ENCODE results near the gene ARPC1A. TPM values are rescaled to one million over a fixed set of nuclear protein-coding genes. Genes with fewer than 3 reads are reported as not detected.
"Not testable (repeated sequence)": the region's sequence is repeated elsewhere in the genome, so short reads cannot be mapped to it uniquely, and the experiment has no call there.

The ARPC1A gene
- polyA plus RNA-seq = 100 to 1,000 TPM in 2 of 3 donors, 10 to 100 TPM in 1; 54.5 to 239 (median 109) TPM

DNA sequence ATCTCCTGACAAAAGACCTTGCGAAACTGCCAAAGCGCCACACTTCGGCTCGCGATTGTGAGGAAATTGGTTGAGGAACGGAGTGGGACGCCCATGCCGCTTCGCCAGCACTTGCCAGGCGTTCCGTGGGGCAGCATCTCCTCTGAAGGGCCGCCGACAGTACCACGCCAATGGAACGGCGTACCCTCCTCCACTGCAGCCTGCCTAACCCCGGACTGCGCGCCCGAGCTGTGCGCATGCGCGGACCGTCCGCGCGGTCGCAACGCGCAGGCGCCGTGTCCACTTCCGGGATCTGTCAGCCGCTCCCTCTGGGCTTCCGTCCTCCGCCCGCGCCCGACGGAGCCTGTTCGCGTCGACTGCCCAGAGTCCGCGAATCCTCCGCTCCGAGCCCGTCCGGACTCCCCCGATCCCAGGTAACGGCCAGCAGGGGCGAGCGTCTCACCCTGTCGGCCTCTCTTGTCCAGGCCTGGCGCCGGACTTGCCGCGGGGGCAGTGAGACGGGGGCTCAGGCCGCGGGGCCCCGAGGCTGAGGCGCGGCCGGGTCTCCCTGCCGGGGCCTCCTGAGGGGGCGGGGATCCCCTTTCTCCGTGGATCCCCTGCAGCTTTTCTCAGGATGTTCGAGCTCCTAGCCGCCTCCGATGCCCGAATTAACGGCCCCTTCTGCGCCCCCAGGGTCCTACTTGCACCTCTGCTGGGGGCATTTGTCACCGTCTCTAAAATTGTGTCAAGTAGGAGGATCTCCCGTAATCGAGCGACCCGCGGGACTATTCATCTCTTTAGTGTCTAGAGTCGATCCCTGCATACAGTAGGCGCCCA lies at the start of gene ARPC1A:
Gene ARPC1A (plus strand): TSS at position 307 of the 816 bp plus-strand sequence. CDS start 7,456 bp downstream, outside the sequence.
- H3K27ac ChIP-seq (ENCODE audit: low read depth, low read length) = no peak within 1 kb of the TSS
- 0% methylated on average over 81 to 82 of the region's 82 CpGs for WGBS, 3 donors

- 82 to 84% (median 83%) methylated on average over 5 of the region's 5 CpGs for WGBS, 3 donors
- H3K27ac ChIP-seq (ENCODE audit: low read depth, low read length) = no peak overlapping the region
Observed at GRCh38 chr7:99278180-99278579, 47.5 kb upstream of the ARPC1A start.

GRCh38 chr7:99284165-99284564 lies 41.5 kb upstream of the ARPC1A start:
- H3K27ac ChIP-seq (ENCODE audit: low read depth, low read length) = not testable (repeated sequence)
- 92 to 95% (median 94%) methylated on average over 4 of the region's 4 CpGs for WGBS, 3 donors

GRCh38 chr7:99287779-99288534 lies 37.7 kb upstream of the ARPC1A start:
- no peak overlapping the region for H3K27ac ChIP-seq (ENCODE audit: low read depth, low read length)
- whole genome bisulfite sequencing, 3 donors = 92 to 93% (median 92%) methylated on average over 23 of the region's 23 CpGs

DNA sequence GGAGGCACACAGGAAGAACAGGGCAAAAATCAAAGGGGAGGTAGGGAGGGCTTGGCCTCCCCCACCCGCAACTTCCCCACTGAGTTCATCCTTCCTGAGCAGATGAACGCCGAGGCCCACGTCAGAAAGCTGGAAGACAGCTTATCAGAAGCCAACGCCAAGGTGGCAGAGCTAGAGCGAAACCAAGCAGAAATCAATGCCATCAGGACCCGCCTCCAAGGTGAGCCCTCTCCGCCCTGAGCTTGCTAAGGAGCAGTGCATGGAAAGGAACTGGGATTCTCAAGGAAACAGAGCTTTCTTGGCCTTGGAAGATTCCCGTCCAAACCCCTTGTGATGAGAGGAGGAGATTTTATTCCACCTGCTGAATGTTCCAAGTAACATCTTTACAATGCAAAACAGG lies 36.5 kb upstream of the ARPC1A start:
- 31 to 74% (median 69%) methylated on average over 9 of the region's 9 CpGs for WGBS, 3 donors
- no peak overlapping the region for H3K27ac ChIP-seq (ENCODE audit: low read depth, low read length)

GRCh38 chr7:99290148-99290547 lies 35.5 kb upstream of the ARPC1A start:
- H3K27ac ChIP-seq (ENCODE audit: low read depth, low read length) = not testable (repeated sequence)
- WGBS, 3 donors = 80 to 97% (median 91%) methylated on average over 3 of the region's 3 CpGs

DNA sequence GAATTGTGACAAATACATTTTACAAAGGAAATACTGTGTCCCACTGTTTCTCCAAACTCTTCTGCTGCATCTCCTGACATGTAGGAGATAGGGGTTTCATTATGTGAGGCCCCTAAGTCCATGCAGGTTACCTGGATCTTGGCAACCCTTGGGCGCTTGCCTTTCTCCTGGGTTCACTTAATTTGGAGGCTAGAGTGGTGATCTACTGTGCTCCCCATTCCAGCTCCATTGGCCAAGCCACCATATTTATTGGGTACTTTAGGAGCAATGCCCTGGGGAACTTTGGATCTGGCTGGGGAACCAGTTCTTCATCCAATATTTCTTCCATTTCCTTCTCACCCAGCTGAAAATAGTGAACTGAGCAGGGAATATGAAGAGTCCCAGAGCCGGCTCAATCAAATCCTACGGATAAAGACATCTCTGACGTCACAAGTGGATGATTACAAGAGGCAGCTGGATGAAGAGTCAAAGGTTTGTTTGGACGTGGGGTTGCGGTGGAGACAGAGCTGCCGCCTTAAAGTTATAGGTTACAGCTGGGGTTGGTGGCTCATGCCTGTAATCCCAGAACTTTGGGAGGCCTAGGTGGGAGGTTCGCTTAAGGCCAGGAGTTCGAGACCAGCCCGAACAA lies 34.6 kb upstream of the ARPC1A start:
- H3K27ac ChIP-seq (ENCODE audit: low read depth, low read length) = no peak overlapping the region
- 80 to 90% (median 85%) methylated on average over 10 of the region's 10 CpGs for WGBS, 3 donors

DNA sequence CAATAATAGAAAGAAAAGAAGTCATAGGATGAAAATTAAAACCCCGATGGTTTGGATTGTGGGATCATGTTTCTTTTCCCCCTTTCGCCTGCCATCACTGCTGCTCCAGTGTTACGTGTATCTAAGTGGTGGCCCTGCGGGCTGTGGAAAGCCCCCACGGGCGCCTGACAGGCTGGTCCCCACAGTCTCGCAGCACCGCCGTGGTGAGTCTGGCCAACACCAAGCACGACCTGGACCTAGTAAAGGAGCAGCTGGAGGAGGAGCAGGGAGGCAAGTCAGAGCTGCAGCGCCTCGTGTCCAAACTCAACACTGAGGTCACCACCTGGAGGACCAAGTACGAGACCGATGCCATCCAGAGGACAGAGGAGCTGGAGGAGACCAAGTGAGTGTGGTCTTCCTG lies 33.6 kb upstream of the ARPC1A start:
- WGBS, 3 donors = 90 to 92% (median 91%) methylated on average over 14 of the region's 14 CpGs
- no peak overlapping the region for H3K27ac ChIP-seq (ENCODE audit: low read depth, low read length)

DNA sequence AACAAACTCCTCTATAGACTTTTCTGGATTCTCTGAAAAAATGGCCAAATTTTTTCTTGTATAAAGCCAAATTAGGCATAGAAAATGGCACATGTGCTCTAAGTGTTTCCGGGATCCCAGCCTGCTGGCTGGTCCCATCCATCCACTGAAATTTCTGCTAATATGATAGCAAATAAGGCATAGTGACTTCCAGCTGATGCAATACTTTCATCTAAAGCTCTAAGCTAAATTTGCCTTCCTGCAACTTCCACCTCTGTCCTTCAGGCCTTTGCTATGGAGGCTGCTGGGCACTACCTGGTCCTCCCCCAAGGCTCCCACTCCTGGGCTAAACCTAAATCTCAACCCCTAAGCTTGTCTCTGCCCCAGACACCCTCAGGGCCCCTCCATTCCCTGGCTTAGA lies 32.5 kb upstream of the ARPC1A start:
- H3K27ac ChIP-seq (ENCODE audit: low read depth, low read length) = no peak overlapping the region
- WGBS, 3 donors = 90 to 98% (median 97%) methylated on average over 1 of the region's 1 CpG

DNA sequence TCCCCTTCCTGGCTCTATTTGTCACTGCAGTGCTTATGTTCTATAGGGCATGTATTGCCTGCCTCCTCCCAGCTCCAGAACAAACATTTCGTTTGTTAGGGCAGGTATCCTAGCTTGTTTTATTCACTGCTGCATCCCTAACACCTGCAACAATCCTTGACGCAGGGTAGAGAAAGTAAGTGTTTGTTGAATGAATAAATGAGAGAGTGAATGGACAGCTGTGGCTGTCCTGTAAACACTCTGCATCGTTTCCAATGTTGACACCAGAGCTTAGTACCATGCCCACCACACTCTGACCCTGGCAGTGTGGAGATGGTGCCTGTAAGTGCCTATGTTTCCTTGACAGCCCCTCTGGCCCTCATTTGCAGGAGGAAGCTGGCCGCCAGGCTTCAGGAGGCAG lies 32.0 kb upstream of the ARPC1A start:
- WGBS, 3 donors = 69 to 79% (median 79%) methylated on average over 4 of the region's 4 CpGs

DNA sequence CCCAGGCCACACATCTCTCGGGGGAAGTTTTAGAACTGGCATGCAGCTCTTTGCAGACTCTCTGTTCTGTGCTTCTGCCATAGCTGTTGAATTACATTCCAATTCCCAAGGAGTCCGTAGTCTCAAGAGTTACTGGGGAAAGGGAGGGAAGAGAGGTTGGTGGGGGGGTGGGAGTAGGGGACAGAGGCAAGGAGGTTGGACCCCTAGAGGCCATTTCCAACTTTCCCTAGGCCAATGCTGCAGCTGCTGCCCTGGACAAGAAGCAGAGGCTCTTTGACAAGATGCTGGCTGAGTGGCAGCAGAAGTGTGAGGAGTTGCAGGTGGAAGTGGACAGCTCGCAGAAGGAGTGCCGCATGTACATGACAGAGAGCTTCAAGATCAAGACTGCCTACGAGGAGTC lies 29.2 kb upstream of the ARPC1A start:
- 84 to 94% (median 93%) methylated on average over 5 of the region's 5 CpGs for WGBS, 3 donors
- no peak overlapping the region for H3K27ac ChIP-seq (ENCODE audit: low read depth, low read length)

More for the DNA sequence above, 32.0 kb upstream of the ARPC1A start:
- no peak overlapping the region for H3K27ac ChIP-seq (ENCODE audit: low read depth, low read length)

DNA sequence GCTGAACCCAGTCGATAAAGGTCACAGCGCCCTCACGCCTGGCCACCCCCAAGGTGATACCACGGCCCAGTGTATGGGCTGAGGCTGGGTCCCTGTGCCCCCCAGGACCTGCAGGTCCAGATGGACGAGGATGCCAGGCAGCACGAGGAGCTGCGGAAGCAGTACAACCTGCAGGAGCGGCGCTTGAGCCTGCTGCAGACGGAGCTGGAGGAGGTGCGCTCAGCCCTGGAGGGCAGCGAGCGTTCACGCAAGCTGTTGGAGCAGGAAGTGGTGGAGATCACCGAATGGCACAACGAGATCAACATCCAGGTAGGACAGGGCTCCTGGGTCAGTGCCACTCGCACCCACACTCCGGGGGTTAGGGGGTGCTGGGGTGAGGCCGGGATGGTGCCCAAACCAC lies 24.2 kb upstream of the ARPC1A start:
- no peak overlapping the region for H3K27ac ChIP-seq (ENCODE audit: low read depth, low read length)
- 86 to 88% (median 88%) methylated on average over 19 of the region's 19 CpGs for WGBS, 3 donors

DNA sequence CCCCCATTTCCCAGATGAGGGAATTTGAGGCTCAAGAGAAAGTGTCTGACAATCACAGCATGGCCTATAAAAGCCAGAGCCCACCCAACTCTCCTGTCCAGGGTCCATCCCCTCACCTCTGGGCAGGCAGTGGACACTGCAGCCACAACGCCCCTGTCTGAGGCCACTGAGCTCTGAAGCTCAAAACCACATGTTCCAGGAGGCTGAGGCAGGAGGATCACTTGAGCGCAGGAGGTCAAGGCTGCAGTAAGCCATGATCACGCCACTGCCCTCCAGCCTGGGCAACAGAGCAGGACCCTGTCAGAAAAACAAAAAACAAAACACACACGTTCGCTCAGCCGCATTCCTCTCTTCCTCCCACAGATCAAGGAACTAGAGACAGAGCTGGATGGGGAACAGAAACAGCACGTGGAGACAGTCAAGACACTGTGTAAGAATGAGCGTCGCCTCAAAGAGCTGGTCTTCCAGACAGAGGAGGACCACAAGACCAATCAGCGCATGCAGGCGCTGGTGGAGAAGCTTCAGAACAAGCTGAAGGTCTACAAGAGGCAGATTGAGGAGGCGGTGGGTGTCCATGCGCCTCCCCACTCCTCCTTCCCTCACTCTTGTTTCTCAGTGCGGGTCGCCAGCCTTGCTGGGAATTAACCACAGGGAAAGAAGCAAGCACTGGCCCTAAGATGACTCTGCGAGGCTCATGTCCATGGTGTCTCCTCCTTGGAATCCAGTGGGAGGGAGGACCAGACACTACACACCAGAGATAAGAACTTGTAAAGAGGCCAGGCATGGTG lies 20.0 kb upstream of the ARPC1A start:
- 82 to 88% (median 84%) methylated on average over 15 to 16 of the region's 16 CpGs for WGBS, 3 donors
- no peak overlapping the region for H3K27ac ChIP-seq (ENCODE audit: low read depth, low read length)

DNA sequence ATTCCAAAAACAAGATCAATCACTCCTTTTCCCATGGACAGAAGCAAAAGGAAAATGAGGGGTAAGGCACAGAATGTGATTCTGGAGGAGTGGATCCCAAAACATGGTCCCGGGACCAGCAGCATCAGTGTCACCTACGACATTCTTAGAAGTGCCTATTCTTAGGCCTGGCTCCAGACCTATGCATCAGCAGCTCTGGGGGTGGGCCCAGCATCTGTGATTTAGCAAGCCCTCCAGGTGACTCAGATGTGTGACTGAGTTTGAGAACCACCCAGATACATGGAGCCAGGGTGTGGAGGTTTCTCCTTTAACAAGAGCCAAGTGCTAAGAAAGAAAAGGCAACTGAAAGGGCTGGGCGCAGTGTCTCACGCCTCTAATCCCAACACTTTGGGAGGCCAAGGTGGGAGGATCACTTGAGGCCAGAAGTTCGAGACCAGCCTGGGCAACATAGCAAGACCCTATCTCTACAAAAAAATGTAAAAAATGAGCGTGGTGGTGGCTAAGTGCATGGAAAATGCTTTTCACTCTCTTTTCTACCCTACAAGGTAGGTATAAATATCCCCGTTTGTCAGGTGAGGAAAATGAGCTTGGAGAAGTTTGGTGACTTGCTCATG lies 17.1 kb upstream of the ARPC1A start:
- 85 to 92% (median 90%) methylated on average over 7 of the region's 7 CpGs for WGBS, 3 donors
- H3K27ac ChIP-seq (ENCODE audit: low read depth, low read length) = no peak overlapping the region

GRCh38 chr7:99309111-99309510 lies 16.6 kb upstream of the ARPC1A start:
- H3K27ac ChIP-seq (ENCODE audit: low read depth, low read length) = no peak overlapping the region
- WGBS, 3 donors = 76 to 87% (median 81%) methylated on average over 7 of the region's 7 CpGs

DNA sequence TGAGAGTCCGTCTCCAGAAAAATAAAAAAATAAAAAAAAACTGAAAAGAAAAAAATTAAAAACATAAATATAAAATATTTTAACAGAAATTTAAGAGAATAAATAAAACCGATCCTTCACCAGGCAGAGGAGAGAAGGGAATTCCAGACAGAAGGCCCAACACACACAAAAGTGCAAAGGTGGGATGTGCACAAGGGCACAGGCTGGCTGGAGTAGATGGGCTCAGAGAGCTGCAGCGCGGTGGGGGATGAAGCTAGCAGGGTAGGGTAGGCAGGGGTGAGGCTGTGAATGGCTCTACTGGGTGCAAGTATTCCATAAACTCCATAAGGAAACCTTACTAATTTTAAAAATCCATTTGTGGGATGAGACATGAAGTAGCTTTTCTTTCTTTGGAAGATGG lies 15.7 kb upstream of the ARPC1A start:
- 94 to 97% (median 96%) methylated on average over 4 of the region's 4 CpGs for WGBS, 3 donors
- no peak overlapping the region for H3K27ac ChIP-seq (ENCODE audit: low read depth, low read length)

DNA sequence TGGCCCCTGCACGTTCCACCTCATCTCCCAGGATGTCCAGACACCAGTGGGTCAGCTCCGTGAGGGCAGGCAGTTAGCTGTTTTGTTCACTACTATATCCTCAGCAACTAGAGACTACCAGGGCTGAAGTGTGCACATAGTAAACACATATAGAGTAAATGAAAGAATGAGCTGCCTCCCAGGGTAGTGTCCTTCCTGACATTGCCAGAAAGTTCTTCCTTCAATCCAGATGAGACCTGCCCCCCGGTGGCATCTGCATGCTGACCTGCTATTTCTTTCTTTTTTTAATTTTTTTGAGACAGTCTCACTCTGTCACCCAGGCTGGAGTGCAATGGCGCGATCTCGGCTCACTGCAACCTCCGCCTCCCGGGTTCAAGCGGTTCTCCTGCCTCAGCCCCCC lies 14.0 kb upstream of the ARPC1A start:
- no peak overlapping the region for H3K27ac ChIP-seq (ENCODE audit: low read depth, low read length)
- WGBS, 3 donors = 82 to 89% (median 86%) methylated on average over 9 of the region's 9 CpGs
